ENCODE data around the gene HK2.
"Not testable (repeated sequence)": the region's sequence is repeated elsewhere in the genome, so short reads cannot be mapped to it uniquely, and the experiment has no call there.

HK2 gene

DNA sequence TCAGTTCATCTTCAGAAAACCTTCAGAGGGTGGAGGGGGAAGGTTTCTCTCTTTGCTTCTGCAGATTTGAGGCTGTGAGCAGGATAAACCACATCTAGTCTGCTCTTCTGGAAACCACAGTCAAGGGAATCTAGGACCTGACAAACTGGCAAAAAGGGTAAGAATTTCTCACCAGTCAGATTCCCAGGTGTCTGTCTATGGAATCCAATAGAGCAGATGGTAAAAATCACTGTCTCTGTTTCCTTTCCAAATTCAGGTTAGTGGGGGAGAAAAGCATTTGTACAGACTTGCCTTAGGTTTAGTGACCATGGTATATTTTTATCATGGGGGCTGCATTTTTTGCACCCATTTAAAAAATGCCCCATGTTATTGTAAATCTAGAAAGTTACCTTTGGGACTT is 62.3 kb downstream of the HK2 start:
- no peak for FAIRE-seq

DNA sequence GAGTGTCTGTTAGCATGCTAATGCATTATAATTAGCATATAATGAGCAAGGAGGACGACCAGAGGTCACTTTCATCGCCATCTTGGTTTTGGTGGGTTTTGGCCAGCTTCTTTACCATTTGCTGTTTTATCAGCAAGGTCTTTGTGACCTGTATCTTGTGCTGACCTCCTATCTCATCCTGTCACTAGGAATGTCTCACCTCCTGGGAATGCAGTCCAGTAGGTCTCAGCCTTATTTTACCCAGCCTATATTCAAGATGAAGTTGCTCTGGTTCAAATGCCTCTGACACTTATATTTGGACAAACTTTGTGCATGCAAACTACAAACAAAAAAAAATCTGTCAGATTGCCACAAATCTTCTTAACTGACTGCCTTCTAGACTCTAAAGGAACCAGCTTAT is 66.3 kb downstream of the HK2 start:
- not testable (repeated sequence) for FAIRE-seq

DNA sequence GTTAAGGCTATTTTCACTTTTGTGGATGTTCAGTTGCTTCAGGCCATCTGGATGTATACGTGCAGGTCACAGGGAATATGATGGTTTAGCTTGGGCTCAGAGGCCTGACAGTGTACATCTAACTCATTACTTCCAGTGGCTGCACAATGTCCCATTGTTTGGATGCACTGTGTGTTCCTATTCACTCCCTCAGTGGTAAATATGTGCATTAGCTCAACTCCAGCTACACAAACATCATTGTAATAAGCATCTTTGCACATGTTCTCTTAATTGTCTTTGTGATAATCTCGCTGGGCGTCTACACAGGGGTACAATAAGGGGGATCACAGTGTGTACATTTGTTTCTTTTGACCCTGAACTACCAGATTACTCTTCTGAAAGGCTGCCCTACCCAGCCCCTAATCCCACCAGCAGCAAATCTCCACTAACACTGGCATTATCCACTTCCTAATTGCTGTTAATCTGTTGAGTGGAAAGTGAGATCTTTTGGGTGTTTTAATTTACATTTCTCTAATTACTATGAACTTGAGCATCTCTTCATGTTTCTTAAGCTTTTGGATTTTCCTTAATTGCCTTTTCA is 68.4 kb downstream of the HK2 start:
- FAIRE-seq = no peak

DNA sequence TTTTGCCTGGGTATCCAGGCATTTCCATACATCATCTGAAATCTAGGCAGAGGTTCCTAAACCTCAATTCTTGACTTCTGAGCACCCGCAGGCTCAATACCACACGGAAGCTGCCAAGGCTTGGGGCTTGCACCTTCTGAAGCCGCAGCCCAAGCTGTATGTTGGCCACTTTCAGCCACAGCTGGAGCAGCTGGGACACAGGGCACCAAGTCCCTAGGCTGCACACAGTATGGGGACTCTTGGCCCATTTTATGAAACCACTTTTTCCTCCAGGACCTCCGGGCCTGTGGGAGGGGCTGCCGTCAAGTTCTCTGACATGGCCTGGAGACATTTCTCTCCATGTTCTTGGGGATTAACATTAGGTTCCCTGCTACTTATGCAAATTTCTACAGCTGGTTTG is 72.5 kb downstream of the HK2 start:
- no peak for FAIRE-seq

DNA sequence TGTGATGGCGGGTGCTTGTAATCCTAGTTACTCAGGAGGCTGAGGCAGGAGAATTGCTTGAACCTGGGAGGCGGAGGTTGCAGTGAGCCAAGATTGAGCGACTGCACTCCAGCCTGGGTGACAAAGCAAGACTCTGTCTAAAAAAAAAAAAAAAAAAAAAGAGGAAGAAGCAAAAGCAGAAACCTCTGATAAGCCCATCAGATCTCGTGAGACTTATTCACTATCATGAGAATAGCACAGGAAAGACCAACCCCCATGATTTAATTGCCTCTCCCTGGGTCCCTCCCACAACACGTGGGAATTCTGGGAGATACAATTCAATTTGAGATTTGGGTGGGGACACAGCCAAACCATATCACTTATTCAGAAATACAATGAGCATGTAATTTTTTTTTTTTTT is 73.6 kb downstream of the HK2 start:
- FAIRE-seq = not testable (repeated sequence)

- no peak for FAIRE-seq
These were observed 75.0 kb downstream of the HK2 start for GRCh38 chr2:74908748-74909444.

DNA sequence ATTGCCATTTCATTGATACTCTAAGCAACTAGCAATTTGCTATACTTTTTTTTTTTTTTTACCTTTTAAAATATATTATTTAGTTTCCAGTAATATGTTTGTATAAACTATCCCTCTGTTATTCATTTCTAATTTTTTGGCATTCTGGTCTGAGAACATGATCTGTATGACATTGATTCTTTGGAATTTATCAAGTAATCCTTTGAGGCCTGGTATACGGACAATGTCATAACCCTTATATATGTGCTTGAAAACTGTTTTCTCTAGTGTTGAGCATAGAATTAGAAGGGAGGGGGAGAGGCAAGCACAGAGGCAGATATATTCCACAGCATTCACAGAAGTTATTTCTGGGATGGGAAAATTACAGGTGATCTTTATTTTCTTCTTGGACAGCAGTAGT is 76.3 kb downstream of the HK2 start:
- FAIRE-seq = no peak

DNA sequence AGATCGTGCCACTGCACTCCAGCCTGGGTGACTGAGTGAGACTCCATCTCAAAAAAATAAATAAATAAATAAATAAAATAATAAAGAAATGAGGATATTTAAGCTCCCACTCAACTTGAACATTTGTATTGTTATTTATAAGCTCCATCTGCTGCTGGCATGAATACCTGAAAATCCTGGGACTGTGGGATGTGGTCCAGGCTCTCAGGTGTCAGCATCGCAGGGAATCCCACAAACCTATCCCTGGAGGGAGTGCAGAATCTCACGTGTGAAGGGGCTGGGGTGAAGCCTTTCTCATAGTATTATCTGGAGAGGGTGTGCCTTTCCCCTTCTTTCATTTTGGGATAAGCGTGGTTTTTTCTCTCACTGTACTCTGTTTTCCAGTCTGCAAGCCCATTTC is 77.1 kb downstream of the HK2 start:
- FAIRE-seq = no peak

DNA sequence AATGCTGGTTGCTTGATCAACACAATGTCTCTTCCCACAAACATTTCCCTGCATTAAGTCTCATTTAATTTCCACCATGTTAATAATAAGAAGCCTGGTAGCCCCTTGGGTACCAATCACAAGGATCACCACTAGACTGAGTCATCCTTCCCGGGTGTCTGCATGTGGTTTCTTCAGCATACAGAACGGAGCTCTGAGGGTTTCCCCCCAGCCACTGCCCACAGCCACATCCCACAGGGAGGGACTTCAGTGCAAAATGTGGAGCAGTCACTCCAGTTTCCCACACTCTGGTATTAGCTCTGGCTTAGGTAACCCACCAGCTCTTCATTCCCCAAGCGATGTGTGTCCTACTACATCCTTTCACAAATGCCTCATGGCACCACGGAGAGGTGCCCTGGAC is 81.8 kb downstream of the HK2 start:
- FAIRE-seq = no peak

DNA sequence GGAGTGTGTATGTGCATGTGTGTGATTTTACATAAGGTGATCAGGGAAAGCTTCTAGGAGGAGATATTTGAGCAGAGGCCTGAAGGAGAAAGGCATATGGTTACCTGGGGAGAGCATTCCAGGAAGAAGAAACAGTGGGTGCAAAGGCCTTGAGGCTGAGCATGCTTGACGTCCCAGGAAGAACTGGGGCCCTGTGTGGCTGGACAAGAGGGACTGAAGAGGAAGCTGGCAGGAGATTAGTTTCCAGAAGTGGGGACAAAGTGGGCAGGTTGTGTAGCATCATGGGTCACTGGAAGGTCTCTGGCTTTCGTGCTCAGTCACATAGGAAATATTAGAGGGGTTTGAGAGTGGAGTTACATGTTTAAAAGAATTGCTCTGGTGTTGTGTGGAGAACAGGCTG is 82.5 kb downstream of the HK2 start:
- no peak for FAIRE-seq

GRCh38 chr2:74917702-74918619 is 84.0 kb downstream of the HK2 start:
- no peak for FAIRE-seq

GRCh38 chr2:74919827-74920226 is 85.9 kb downstream of the HK2 start:
- FAIRE-seq = no peak

DNA sequence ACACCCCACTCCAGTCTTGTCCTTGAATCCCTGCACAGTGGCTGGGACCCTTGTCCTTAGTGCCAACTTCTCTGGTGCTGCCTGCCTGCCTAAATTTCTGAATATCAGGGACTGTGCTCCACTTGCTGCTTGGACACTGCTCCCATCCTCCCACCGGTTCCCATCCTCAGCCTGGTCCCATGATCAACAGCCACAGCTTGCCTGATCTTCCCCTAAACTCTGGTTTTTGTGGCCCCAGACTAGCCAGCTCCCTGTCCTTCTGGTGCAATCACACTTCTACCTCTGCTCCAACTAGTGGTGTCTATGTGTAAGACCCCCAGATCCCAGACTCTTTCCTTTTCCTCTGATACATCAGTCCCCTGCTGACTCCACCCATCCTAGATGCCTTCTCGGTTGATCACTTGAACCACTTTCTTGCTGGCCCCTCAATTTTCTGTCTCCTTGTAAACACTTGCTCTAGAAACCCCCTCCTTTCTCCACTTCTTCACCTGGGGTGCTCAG is 87.4 kb downstream of the HK2 start:
- FAIRE-seq = no peak

- no peak for FAIRE-seq
These were observed 88.8 kb downstream of the HK2 start for GRCh38 chr2:74922592-74923227.

DNA sequence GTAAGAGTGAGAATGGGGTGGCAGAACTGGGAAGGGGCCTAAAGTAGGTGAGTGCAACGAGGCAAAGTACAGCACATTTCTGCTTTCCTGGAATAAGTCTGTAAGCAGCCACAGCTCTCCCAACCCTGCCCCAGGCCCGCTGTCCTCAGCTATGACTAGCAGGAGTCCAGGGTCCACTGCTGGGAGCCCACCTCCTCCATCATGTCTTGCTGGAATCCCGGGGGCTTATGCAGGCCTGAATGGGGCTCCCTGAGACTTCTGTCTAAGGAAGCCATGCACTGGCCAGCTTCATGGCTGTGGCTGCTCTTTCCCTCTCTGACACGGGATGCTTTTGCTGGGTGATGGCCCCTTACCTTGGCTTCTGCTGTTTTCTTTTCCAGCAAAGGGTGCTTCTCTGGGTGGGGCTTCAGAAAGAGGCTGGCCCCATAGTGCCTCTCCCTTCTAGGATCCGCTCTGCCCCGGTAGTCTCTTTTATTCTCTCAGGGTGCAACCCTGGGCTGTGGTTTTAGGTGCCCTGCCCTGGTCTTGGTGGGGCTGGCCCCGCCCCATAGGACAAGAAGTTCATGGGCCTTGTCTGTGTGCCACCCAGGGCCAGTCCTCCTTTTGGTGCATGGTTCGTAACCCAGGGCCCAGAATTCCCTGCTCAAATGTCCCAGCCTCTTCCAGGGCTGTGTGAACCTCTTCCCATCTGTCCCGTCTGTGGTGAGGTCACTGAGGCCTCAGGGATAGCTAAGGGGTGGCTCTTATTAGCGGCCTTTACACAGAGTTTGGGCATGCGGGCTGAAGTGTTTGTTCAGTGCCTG is 90.7 kb downstream of the HK2 start:
- FAIRE-seq = no peak

- FAIRE-seq = no peak
These were observed 91.4 kb downstream of the HK2 start for GRCh38 chr2:74925361-74925786.

DNA sequence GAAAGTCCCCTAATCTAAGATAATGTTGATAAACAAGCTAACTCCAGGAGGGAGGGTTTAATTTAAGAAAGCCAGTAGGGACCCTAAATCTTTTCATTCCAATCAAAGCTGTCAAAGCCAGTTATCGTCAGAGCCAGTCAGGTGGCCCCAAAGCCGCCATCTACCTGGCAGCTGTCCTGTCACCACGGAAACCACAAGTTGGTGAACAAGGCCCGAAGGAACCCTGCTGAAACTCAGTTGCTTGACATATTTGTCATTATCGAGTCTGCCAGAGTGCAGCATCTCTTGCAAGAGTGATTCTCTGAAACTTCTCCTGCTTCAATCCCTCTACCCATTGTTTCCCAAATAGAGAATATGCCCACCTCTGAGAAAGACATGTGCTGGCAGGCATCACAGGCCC is 93.7 kb downstream of the HK2 start:
- no peak for FAIRE-seq

DNA sequence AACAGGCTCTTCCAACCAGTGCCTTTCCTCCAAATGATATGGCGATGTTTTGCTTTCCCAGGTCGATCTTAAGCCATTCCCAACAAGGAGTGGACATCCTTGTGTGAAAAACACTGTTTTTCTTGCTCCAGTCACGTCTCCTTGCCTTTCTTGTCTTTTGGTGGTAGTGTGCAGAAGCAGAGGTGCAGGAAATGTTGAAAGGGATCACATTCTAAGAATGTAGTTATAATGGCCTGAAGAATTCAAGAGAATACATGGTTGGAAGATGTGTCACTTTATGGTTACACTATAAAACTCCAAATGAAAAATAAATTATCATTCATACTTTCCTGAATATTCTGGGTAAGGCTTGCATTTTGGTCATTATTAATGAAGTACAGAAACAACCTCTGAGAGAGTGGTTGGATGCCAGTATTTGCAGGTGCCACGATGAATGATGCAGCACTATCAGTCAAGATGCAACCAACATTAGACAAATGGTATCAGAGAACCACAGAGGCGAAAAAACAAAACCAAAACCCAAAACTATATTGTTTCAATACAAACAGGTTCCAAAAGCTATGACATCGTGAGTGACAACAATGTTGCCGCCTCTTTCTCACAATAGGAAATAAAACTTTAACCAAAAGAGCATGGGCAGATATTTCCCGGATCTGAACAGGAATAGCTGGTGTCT is 97.0 kb downstream of the HK2 start:
- no peak for FAIRE-seq

DNA sequence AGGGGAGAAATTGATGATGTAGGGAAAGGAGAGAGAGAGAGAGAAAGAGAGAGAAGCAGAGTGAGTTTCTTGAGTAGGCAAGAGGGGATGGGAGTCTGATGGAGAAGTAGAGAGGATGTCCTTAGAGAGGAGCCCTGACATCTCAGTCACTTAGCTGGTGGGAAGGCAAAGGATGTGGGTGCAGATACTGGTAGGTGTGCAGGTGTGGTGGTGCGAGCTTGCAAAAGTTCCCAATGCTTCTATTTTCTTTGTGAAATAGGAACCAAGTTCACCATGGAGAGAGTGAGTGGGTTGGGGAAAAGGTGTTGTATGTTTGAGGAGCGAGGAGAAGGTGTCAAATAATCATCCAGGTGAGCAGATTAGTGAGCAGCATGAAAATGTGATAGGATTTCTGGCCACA is 98.0 kb downstream of the HK2 start:
- no peak for FAIRE-seq

- no peak for FAIRE-seq
These were observed 102.1 kb downstream of the HK2 start for GRCh38 chr2:74935975-74936391.

- no peak for FAIRE-seq
These were observed 103.4 kb downstream of the HK2 start for GRCh38 chr2:74937221-74937880.
